ENCODE results near the gene SCN3A.

SCN3A gene

DNA sequence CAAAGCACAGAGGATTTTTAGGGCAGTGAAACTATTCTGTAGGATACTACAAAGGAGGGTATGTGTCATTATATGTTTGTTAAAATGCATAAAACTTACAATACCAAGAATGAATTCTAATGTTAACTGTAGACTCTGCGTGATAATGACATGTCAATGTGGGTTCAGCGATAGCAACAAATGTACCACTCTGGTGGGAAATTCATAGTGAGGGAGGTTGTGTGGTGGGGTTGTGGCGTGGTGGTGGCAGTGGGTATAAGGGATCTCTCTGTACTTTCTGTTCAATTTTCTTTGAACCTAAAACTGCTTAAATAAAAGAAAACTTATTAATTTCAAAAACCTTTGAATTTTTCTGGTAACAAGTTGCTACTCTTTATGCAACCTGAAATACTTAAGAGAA lies 149.2 kb downstream of the SCN3A start:
- no peak for DNase-seq

DNA sequence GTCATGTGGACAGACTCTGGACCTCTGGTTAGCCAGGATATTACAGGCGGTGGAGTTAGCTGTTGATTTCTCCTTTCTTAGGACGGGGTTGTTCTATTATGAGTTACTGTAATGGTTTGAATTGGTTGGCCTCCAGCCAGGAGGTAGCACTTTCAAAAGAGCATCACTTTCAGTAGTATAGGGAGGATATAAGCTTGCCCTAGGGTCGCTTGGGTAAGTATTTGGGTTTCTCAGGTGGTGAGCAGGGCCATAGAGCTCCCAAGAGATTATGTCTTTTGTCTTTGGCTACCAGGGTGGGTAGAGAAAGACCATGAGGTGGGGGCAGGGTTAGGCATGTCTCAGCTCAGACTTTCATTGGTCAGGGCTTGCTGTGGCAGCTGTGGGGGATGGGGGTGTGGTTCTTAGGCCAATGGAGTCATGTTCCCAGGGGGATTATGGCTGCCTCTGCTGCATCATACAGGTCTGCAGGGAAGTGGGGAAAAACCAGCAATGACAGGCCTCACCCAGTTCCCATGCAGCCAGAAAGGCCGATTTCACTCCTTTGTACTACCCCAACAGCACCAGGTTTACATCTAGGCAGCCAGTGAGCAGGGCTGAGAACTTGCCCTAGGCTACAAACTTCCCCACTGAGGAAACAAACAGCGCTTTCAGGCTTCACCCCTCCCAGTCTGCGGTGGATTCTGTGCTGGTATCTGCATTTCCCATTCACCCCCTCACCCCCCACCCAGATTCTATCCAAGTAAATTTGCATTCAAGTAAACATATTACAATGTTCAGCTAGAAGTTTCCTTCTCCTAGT lies 159.1 kb downstream of the SCN3A start:
- no peak for DNase-seq
